Measurements from ENCODE around the gene SPTBN2.

Gene SPTBN2

DNA sequence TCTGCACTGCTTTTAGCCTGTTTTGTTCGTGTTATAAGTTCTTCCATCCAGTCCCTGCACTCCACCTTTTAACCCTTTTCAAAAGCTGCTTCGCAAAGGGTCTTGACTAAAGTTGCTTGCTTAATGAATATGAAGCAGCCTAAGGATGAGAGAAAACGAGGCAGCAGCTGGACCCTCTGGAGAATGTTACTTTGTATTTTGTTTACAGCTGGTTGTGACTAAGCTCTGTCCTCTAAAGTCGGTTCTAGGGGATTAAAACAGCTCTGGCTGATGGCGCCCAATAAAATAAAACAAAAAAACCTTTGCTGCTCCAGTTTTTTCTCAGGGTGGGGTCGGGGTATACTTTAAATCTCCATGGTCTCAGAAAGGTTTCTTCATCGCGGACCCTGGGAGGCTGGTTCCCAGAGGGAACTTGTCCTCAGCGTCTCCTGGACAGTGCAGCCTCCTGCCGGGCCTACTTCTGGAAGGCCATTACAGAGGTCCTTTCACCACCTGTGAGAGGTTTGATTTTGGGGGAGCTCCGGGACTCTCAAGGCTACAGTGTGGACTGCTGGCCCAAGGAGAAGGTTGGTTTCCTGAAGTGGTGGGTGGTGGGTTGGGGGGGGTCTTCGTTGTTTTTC, 91.3 kb downstream of the SPTBN2 start:
- no peak for DNase-seq

DNA sequence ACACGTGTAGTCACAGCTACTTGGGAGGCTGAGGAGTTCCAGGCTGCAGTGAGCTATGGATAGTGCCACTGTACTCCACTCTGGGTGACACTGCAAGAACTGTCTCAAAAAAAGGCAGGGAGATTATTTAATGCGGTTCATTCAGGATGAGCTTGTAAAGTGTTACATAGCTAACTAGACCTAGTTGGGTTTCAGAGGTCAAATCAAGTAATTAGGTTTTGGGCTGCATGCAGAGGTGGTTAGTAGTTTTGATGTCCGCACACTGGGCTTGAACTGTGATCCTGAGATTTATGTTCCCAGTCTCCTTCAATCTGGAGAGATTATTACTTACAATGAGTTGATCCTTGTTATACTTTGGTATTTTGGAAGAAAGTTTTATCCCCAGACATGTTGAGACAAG, 92.6 kb downstream of the SPTBN2 start:
- DNase-seq: no peak
